ENCODE data around the gene ZMYND10. TPM values are rescaled to one million over a fixed set of nuclear protein-coding genes. Genes with fewer than 3 reads are reported as not detected.

Gene ZMYND10
- total RNA-seq, 3 donors from 2014 or later (not counting 1 experiment from before 2014, with no cell fraction given), result 3.0 to 6.3 (median 3.5) TPM

- Histone ChIP-seq H3K36me3 (ENCODE audit: control insufficient read depth, insufficient read depth, low read length) (no peaks in the 10 kb centered on the region), H3K9me3 (ENCODE audit: control insufficient read depth, insufficient read depth, low read length) (no peaks in the 10 kb centered on the region), H3K4me3 (ENCODE audit: low read length) (no peak overlapping the region), H3K27ac (ENCODE audit: low read length) (no peak overlapping the region), H3K4me1 (ENCODE audit: control insufficient read depth, insufficient read depth, low read length) (no peaks in the 10 kb centered on the region), H3K27me3 (ENCODE audit: control insufficient read depth, insufficient read depth, low read length) (no peaks in the 10 kb centered on the region)
- Mint-ChIP-seq H3K27me3 (ENCODE audit: low read depth in 2 of 2) (no peaks in the 10 kb centered on the region), H3K9me3 (no peaks in the 10 kb centered on the region), H3K27ac (no peak overlapping the region), H3K4me1 (peaks cover 0 to 19% of the 10 kb centered on the region in 2 donors), H3K36me3 (no peaks in the 10 kb centered on the region), H3K4me3 (no peak overlapping the region)
- ATAC-seq (no peak), DNase-seq (no peak)
- TF ChIP-seq CTCF (IDR thresholded peaks at IDR 0.05), result no peak
- intact Hi-C loops (cut with micrococcal nuclease), result no loop called here
- WGBS (ENCODE audit: insufficient coverage), result 80% methylated on average over 7 of the region's 7 CpGs
Observed at GRCh38 chr3:50375258-50375931, 29.9 kb upstream of the ZMYND10 start.

GRCh38 chr3:50374363-50375257 is 29.1 kb upstream of the ZMYND10 start:
- WGBS (ENCODE audit: insufficient coverage), result 75% methylated on average over 21 of the region's 22 CpGs
- no peaks in the 10 kb centered on the region for H3K27me3 ChIP-seq (ENCODE audit: control insufficient read depth, insufficient read depth, low read length)
- H3K9me3 Mint-ChIP-seq, result no peaks in the 10 kb centered on the region
- H3K27ac ChIP-seq (ENCODE audit: low read length), result no peak overlapping the region
- H3K27me3 Mint-ChIP-seq (ENCODE audit: low read depth in 2 of 2), result no peaks in the 10 kb centered on the region
- H3K4me1 Mint-ChIP-seq, result peaks cover 0 to 19% of the 10 kb centered on the region in 2 donors
- H3K4me3 ChIP-seq (ENCODE audit: low read length), result no peak overlapping the region
- ATAC-seq (no peak), DNase-seq (no peak)
- TF ChIP-seq CTCF (IDR thresholded peaks at IDR 0.05), result no peak
- no peaks in the 10 kb centered on the region for H3K9me3 ChIP-seq (ENCODE audit: control insufficient read depth, insufficient read depth, low read length)
- H3K36me3 Mint-ChIP-seq, result no peaks in the 10 kb centered on the region
- no peaks in the 10 kb centered on the region for H3K4me1 ChIP-seq (ENCODE audit: control insufficient read depth, insufficient read depth, low read length)
- intact Hi-C loops (cut with micrococcal nuclease), result no loop called here
- H3K27ac Mint-ChIP-seq, result no peak overlapping the region
- no peak overlapping the region for H3K4me3 Mint-ChIP-seq
- H3K36me3 ChIP-seq (ENCODE audit: control insufficient read depth, insufficient read depth, low read length), result no peaks in the 10 kb centered on the region

- TF ChIP-seq CTCF (IDR thresholded peaks at IDR 0.05), result no peak
- no peaks in the 10 kb centered on the region for H3K9me3 ChIP-seq (ENCODE audit: control insufficient read depth, insufficient read depth, low read length)
- H3K4me3 Mint-ChIP-seq, result no peak overlapping the region
- intact Hi-C loops (cut with micrococcal nuclease), result no loop called here
- no peak overlapping the region for H3K4me3 ChIP-seq (ENCODE audit: low read length)
- H3K27me3 Mint-ChIP-seq (ENCODE audit: low read depth in 2 of 2), result no peaks in the 10 kb centered on the region
- no peak overlapping the region for H3K27ac Mint-ChIP-seq
- no peaks in the 10 kb centered on the region for H3K9me3 Mint-ChIP-seq
- H3K36me3 ChIP-seq (ENCODE audit: control insufficient read depth, insufficient read depth, low read length), result no peaks in the 10 kb centered on the region
- ATAC-seq (no peak), DNase-seq (no peak)
- H3K4me1 ChIP-seq (ENCODE audit: control insufficient read depth, insufficient read depth, low read length), result no peaks in the 10 kb centered on the region
- no peak overlapping the region for H3K27ac ChIP-seq (ENCODE audit: low read length)
- H3K27me3 ChIP-seq (ENCODE audit: control insufficient read depth, insufficient read depth, low read length), result no peaks in the 10 kb centered on the region
- no peaks in the 10 kb centered on the region for H3K36me3 Mint-ChIP-seq
- H3K4me1 Mint-ChIP-seq, result peaks cover 0 to 18% of the 10 kb centered on the region in 2 donors
- WGBS (ENCODE audit: insufficient coverage), result 77% methylated on average over 11 of the region's 12 CpGs
Observed at GRCh38 chr3:50373146-50374051, 27.9 kb upstream of the ZMYND10 start.

All from natural killer cell (primary cell).